HepG2 (cell line): Measurements from ENCODE around the gene CHD9NB. TPM values are rescaled to one million over a fixed set of nuclear protein-coding genes. Genes with fewer than 3 reads are reported as not detected.
A peak's percentile ranks its signal among the peaks of the same experiment; 100 is the strongest.

Experiments
- HOXA9 ChIP-seq: sonication (generic); formaldehyde crosslinking; IDR thresholded peaks from 2 replicates; pipeline ENCODE4 v1.8.1; 2022; ENCODE audit warnings: missing genetic modification reagents, mild to moderate bottlenecking, moderate library complexity, borderline replicate concordance
- MED1 ChIP-seq: sonication (generic); formaldehyde crosslinking; IDR thresholded peaks from 2 replicates; pipeline ENCODE4 v1.4.0; 2020; ENCODE audit warnings: missing genetic modification reagents
- NONO ChIP-seq, 2 experiments: fragments of 450-650 bp in 1 of 2; sonication (generic) in 1 of 2; formaldehyde crosslinking in 1 of 2; IDR thresholded peaks in 1 of 2; conservative IDR thresholded peaks in 1 of 2; 2 replicates each; pipeline versions ENCODE4 v1.6.1 to v1.8.0; 2017 to 2022; ENCODE audit warnings: mild to moderate bottlenecking in 1 of 2, missing genetic modification reagents in 1 of 2, moderate library complexity in 1 of 2
- RXRA ChIP-seq: sonication (generic); formaldehyde crosslinking; IDR thresholded peaks from 2 replicates; pipeline ENCODE4 v1.5.1; 2020; ENCODE audit warnings: missing genetic modification reagents
- SALL1 ChIP-seq: sonication (generic); formaldehyde crosslinking; IDR thresholded peaks from 2 replicates; pipeline ENCODE4 v1.8.0; 2022; ENCODE audit warnings: mild to moderate bottlenecking, missing genetic modification reagents
- TMF1 ChIP-seq: sonication (generic); formaldehyde crosslinking; IDR thresholded peaks from 2 replicates; pipeline ENCODE4 v1.8.1; 2022; ENCODE audit warnings: low read depth, missing genetic modification reagents
- ZNF101 ChIP-seq: sonication (generic); formaldehyde crosslinking; IDR thresholded peaks from 2 replicates; pipeline ENCODE4 v1.4.0; 2020; ENCODE audit warnings: mild to moderate bottlenecking, low read depth, missing genetic modification reagents, borderline replicate concordance
- ZNF788 ChIP-seq: sonication (generic); formaldehyde crosslinking; IDR thresholded peaks from 2 replicates; pipeline ENCODE4 v1.5.0; 2020; ENCODE audit warnings: mild to moderate bottlenecking, missing genetic modification reagents, borderline replicate concordance
- polyA plus RNA-seq, 8 experiments: library from polyadenylated mRNA; depleted of rRNA in 3 of 8; stranded (reverse) in 7 of 8; unstranded in 1 of 8; fragments of >200 nt; fragmentation: Illumina TruSeq in 4 of 8; extraction: Trizol in 4 of 8; gene quantifications; 2 replicates each; pipeline versions ENCODE4 v1.2.1 to v1.2.3, GENCODE V29; 2011 to 2016; ENCODE audit warnings: low read depth in 4 of 8, missing spikeins in 1 of 8, mixed read lengths in 1 of 8; ENCODE audit not compliant: insufficient read depth in 1 of 8
- total RNA-seq, 5 experiments: library from RNA; depleted of rRNA; stranded (reverse); fragments of >200 nt; fragmentation: Illumina TruSeq; extraction: Trizol; gene quantifications; 2 replicates each; pipeline ENCODE4 v1.2.3, GENCODE V29; 2016; ENCODE audit warnings: low read depth in 1 of 5
- TF ChIP-seq, protein P1 (sequence below): sonication (generic); formaldehyde crosslinking; IDR thresholded peaks from 2 replicates; pipeline ENCODE4 v1.5.0; 2020; ENCODE audit warnings: mild to moderate bottlenecking, missing genetic modification reagents
- TF ChIP-seq, protein P2 (sequence below): sonication (generic); formaldehyde crosslinking; IDR thresholded peaks from 2 replicates; pipeline ENCODE4 v1.4.0; 2020; ENCODE audit warnings: missing genetic modification reagents
- TF ChIP-seq, protein P3 (sequence below): sonication (generic); formaldehyde crosslinking; IDR thresholded peaks from 2 replicates; pipeline ENCODE4 v1.4.0; 2020; ENCODE audit warnings: missing genetic modification reagents
- TF ChIP-seq, protein P4 (sequence below): sonication (generic); formaldehyde crosslinking; IDR thresholded peaks from 2 replicates; pipeline ENCODE4 v1.4.0; 2020; ENCODE audit warnings: missing genetic modification reagents, borderline replicate concordance
- TF ChIP-seq, protein P5 (sequence below): sonication (generic); formaldehyde crosslinking; IDR thresholded peaks from 2 replicates; pipeline ENCODE4 v1.8.0; 2022; ENCODE audit warnings: missing genetic modification reagents, mild to moderate bottlenecking, inconsistent platforms, borderline replicate concordance

Gene CHD9NB
- total and polyA plus RNA-seq, 2 of the 13 experiments (the other 11 are each of a cell fraction or from before 2014, with no cell fraction given), result 0.17 to 0.18 TPM

DNA sequence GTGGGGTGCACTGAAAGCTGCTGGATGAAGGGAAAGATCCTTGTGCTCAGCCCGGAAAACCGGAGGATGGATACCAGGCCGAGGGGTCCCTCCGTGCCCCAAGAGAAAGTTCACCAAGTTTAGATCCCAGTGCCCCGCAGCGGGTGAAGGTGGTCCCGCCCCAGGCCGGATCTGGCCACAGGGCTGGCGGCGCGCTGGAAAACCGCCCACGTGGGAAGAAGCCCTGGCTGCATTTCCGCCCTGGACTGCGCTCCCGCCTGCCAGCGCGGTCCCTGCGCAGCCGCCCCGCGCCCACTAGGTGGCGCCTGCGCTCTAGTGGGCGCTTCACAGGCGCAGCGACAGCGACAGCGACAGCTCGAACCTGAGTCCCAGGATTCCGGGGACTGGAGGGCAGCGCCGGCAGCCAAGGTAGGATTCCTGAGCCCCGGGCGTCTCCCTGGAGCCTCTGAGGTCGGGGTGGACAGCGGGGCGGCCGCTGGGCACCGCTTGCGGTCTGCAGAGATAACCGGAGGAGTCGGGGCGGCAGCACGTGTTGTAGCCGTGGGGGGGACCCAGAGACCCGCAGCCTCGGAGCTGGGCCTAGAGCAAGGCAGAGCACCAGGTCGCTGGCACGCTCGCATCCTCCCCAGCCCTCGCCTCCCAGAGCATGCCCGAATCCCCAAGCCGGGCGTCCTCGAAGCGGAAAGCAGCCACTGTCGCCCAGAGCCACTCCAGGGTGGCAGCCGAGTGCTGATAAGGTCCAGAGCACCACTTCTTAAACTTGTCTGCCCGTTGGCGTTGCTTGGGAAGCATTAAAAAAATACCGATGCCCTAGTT is 2.2 kb upstream of the CHD9NB start, which contains the start of gene CHD9 (continued):
- TF ChIP-seq, protein P1, sequence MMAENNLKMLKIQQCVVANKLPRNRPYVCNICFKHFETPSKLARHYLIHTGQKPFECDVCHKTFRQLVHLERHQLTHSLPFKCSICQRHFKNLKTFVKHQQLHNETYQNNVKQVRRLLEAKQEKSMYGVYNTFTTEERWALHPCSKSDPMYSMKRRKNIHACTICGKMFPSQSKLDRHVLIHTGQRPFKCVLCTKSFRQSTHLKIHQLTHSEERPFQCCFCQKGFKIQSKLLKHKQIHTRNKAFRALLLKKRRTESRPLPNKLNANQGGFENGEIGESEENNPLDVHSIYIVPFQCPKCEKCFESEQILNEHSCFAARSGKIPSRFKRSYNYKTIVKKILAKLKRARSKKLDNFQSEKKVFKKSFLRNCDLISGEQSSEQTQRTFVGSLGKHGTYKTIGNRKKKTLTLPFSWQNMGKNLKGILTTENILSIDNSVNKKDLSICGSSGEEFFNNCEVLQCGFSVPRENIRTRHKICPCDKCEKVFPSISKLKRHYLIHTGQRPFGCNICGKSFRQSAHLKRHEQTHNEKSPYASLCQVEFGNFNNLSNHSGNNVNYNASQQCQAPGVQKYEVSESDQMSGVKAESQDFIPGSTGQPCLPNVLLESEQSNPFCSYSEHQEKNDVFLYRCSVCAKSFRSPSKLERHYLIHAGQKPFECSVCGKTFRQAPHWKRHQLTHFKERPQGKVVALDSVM (CRISPR knock-in tag), result peak; percentile 77
- TF ChIP-seq, protein P2, sequence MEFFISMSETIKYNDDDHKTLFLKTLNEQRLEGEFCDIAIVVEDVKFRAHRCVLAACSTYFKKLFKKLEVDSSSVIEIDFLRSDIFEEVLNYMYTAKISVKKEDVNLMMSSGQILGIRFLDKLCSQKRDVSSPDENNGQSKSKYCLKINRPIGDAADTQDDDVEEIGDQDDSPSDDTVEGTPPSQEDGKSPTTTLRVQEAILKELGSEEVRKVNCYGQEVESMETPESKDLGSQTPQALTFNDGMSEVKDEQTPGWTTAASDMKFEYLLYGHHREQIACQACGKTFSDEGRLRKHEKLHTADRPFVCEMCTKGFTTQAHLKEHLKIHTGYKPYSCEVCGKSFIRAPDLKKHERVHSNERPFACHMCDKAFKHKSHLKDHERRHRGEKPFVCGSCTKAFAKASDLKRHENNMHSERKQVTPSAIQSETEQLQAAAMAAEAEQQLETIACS, result peak; percentile 52; the same call in 1 of the 2 replicates
- TF ChIP-seq, protein P3, sequence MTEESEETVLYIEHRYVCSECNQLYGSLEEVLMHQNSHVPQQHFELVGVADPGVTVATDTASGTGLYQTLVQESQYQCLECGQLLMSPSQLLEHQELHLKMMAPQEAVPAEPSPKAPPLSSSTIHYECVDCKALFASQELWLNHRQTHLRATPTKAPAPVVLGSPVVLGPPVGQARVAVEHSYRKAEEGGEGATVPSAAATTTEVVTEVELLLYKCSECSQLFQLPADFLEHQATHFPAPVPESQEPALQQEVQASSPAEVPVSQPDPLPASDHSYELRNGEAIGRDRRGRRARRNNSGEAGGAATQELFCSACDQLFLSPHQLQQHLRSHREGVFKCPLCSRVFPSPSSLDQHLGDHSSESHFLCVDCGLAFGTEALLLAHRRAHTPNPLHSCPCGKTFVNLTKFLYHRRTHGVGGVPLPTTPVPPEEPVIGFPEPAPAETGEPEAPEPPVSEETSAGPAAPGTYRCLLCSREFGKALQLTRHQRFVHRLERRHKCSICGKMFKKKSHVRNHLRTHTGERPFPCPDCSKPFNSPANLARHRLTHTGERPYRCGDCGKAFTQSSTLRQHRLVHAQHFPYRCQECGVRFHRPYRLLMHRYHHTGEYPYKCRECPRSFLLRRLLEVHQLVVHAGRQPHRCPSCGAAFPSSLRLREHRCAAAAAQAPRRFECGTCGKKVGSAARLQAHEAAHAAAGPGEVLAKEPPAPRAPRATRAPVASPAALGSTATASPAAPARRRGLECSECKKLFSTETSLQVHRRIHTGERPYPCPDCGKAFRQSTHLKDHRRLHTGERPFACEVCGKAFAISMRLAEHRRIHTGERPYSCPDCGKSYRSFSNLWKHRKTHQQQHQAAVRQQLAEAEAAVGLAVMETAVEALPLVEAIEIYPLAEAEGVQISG (CRISPR knock-in tag), result peak; percentile 92
- peak; percentile 96 for TF ChIP-seq SALL1
- TF ChIP-seq NONO (IDR thresholded peaks at IDR 0.05), result no peak
- peak; percentile 99 for TF ChIP-seq NONO (CRISPR knock-in tag; conservative IDR thresholded peaks at IDR 0.05)
- TF ChIP-seq ZNF788 (CRISPR knock-in tag), result peak; percentile 97
- peak; percentile 86 for TF ChIP-seq MED1
- peak; percentile 94 for TF ChIP-seq RXRA (CRISPR knock-in tag)
- TF ChIP-seq, protein P4, sequence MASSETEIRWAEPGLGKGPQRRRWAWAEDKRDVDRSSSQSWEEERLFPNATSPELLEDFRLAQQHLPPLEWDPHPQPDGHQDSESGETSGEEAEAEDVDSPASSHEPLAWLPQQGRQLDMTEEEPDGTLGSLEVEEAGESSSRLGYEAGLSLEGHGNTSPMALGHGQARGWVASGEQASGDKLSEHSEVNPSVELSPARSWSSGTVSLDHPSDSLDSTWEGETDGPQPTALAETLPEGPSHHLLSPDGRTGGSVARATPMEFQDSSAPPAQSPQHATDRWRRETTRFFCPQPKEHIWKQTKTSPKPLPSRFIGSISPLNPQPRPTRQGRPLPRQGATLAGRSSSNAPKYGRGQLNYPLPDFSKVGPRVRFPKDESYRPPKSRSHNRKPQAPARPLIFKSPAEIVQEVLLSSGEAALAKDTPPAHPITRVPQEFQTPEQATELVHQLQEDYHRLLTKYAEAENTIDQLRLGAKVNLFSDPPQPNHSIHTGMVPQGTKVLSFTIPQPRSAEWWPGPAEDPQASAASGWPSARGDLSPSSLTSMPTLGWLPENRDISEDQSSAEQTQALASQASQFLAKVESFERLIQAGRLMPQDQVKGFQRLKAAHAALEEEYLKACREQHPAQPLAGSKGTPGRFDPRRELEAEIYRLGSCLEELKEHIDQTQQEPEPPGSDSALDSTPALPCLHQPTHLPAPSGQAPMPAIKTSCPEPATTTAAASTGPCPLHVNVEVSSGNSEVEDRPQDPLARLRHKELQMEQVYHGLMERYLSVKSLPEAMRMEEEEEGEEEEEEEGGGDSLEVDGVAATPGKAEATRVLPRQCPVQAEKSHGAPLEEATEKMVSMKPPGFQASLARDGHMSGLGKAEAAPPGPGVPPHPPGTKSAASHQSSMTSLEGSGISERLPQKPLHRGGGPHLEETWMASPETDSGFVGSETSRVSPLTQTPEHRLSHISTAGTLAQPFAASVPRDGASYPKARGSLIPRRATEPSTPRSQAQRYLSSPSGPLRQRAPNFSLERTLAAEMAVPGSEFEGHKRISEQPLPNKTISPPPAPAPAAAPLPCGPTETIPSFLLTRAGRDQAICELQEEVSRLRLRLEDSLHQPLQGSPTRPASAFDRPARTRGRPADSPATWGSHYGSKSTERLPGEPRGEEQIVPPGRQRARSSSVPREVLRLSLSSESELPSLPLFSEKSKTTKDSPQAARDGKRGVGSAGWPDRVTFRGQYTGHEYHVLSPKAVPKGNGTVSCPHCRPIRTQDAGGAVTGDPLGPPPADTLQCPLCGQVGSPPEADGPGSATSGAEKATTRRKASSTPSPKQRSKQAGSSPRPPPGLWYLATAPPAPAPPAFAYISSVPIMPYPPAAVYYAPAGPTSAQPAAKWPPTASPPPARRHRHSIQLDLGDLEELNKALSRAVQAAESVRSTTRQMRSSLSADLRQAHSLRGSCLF (CRISPR knock-in tag), result peak; percentile 37; the same call in 1 of the 2 replicates
- TF ChIP-seq HOXA9 (CRISPR knock-in tag), result peak; percentile 62; the same call in 1 of the 2 replicates
- TF ChIP-seq ZNF101 (CRISPR knock-in tag), result no peak
- TF ChIP-seq TMF1 (CRISPR knock-in tag), result peak; percentile 69; the same call in 1 of the 2 replicates
- TF ChIP-seq, protein P5, sequence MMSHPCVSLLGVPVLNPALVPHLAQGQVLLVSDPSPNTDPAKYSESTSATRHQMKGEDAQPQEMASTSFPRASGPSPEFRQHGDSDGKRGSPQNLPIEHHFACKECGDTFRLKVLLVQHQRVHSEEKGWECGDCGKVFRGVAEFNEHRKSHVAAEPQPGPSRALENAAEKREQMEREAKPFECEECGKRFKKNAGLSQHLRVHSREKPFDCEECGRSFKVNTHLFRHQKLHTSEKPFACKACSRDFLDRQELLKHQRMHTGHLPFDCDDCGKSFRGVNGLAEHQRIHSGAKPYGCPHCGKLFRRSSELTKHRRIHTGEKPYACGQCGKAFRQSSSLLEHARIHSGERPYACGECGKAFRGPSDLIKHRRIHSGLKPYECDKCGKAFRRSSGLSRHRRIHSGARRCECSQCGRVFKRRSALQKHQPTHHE, result peak; percentile 85; the same call in 1 of the 2 replicates
